ENCODE results near the gene STAB2.

The STAB2 gene

GRCh38 chr12:103588680-103589079, 1.6 kb downstream of the STAB2 start:
- no peak for DNase-seq (ENCODE audit: low read depth)

- no peak for DNase-seq (ENCODE audit: low read depth)
These were observed 2.4 kb downstream of the STAB2 start for GRCh38 chr12:103589517-103589916.

- no peak for DNase-seq (ENCODE audit: low read depth)
These were observed 3.2 kb downstream of the STAB2 start for GRCh38 chr12:103590271-103590670.

GRCh38 chr12:103596981-103597380, 9.9 kb downstream of the STAB2 start:
- DNase-seq (ENCODE audit: low read depth) = no peak

- DNase-seq (ENCODE audit: low read depth) = no peak
These were observed 12.2 kb downstream of the STAB2 start for GRCh38 chr12:103599274-103599673.

- DNase-seq (ENCODE audit: low read depth) = no peak
These were observed 14.1 kb downstream of the STAB2 start for GRCh38 chr12:103600967-103601728.

GRCh38 chr12:103620395-103620794, 33.3 kb downstream of the STAB2 start:
- DNase-seq (ENCODE audit: low read depth) = no peak

GRCh38 chr12:103623716-103624115, 36.6 kb downstream of the STAB2 start:
- no peak for DNase-seq (ENCODE audit: low read depth)

GRCh38 chr12:103626498-103626897, 39.4 kb downstream of the STAB2 start:
- DNase-seq (ENCODE audit: low read depth) = no peak

GRCh38 chr12:103627189-103627855, 40.2 kb downstream of the STAB2 start:
- no peak for DNase-seq (ENCODE audit: low read depth)

- DNase-seq (ENCODE audit: low read depth) = no peak
These were observed 45.6 kb downstream of the STAB2 start for GRCh38 chr12:103632554-103633216.

GRCh38 chr12:103634732-103635131, 47.7 kb downstream of the STAB2 start:
- DNase-seq (ENCODE audit: low read depth) = no peak

- DNase-seq (ENCODE audit: low read depth) = no peak
These were observed 48.3 kb downstream of the STAB2 start for GRCh38 chr12:103635419-103635818.

- DNase-seq (ENCODE audit: low read depth) = no peak
These were observed 49.9 kb downstream of the STAB2 start for GRCh38 chr12:103637021-103637420.

- DNase-seq (ENCODE audit: low read depth) = no peak
These were observed 50.4 kb downstream of the STAB2 start for GRCh38 chr12:103637429-103637828.

GRCh38 chr12:103639983-103640382, 52.9 kb downstream of the STAB2 start:
- DNase-seq (ENCODE audit: low read depth) = no peak

- no peak for DNase-seq (ENCODE audit: low read depth)
These were observed 53.3 kb downstream of the STAB2 start for GRCh38 chr12:103640410-103640809.

GRCh38 chr12:103640831-103641230, 53.8 kb downstream of the STAB2 start:
- no peak for DNase-seq (ENCODE audit: low read depth)

GRCh38 chr12:103642240-103642864, 55.3 kb downstream of the STAB2 start:
- DNase-seq (ENCODE audit: low read depth) = no peak

- DNase-seq (ENCODE audit: low read depth) = no peak
These were observed 58.1 kb downstream of the STAB2 start for GRCh38 chr12:103645202-103645601.

- no peak for DNase-seq (ENCODE audit: low read depth)
These were observed 60.2 kb downstream of the STAB2 start for GRCh38 chr12:103647267-103647666.

GRCh38 chr12:103652808-103653207, 65.7 kb downstream of the STAB2 start:
- no peak for DNase-seq (ENCODE audit: low read depth)
